Thyroid gland (tissue), 4 donors: ENCODE measurements around the gene SGTB. TPM values are rescaled to one million over a fixed set of nuclear protein-coding genes. Genes with fewer than 3 reads are reported as not detected.

ENCODE experiments used
- DNase-seq, 2 donors: peaks; one replicate each; pipeline ENCODE4 v3.0.0-alpha.2; 2019
- H3K27ac ChIP-seq, 3 donors: fragments of 200-600 bp; sonication (generic); 1 replicate in 2 of 3; 2 replicates in 1 of 3; pipeline ENCODE4 v1.5.1; 2016 to 2019; ENCODE audit warnings: mild to moderate bottlenecking in 1 of 3, moderate library complexity in 1 of 3
- H3K27me3 ChIP-seq: fragments of 200-600 bp; sonication (generic); one replicate; pipeline ENCODE4 v1.5.1; 2019
- H3K36me3 ChIP-seq, 2 donors: fragments of 200-600 bp; sonication (generic); one replicate each; pipeline ENCODE4 v1.5.1; 2016 to 2019
- H3K4me1 ChIP-seq, 2 donors: fragments of 200-600 bp; sonication (generic); one replicate each; pipeline ENCODE4 v1.5.1; 2017 to 2019
- H3K4me3 ChIP-seq, 3 donors: fragments of 200-600 bp; sonication (generic); replicated peaks in 1 of 3; 1 replicate in 2 of 3; 2 replicates in 1 of 3; pipeline ENCODE4 v1.5.1; 2016; ENCODE audit warnings: mild to moderate bottlenecking in 1 of 3
- H3K9me3 ChIP-seq: fragments of 200-600 bp; sonication (generic); one replicate; pipeline ENCODE4 v1.5.1; 2017
- CTCF ChIP-seq, 6 experiments: fragments of 200-600 bp in 3 of 6; fragments of 450-650 bp in 3 of 6; sonication (generic) in 3 of 6; IDR thresholded peaks; one replicate each; pipeline ENCODE4 v1.5.1; 2016 to 2019; ENCODE audit warnings: antibody characterized with exemption in 6 of 6, mild to moderate bottlenecking in 2 of 6, inconsistent platforms in 1 of 6, moderate library complexity in 1 of 6
- POLR2A ChIP-seq, 2 donors: fragments of 450-650 bp; IDR thresholded peaks; one replicate each; pipeline ENCODE4 v1.6.1; 2017; ENCODE audit warnings: antibody characterized with exemption in 2 of 2, mild to moderate bottlenecking in 2 of 2, moderate library complexity in 1 of 2
- WGBS, 2 donors: methylation state at CpG; one replicate each; pipeline ENCODE4 v1.1.5; 2017; 5-methylcytosine and 5-hydroxymethylcytosine counted together
- intact Hi-C: fragments of 100-400 bp; cut with DNase I; formaldehyde crosslinking; loops from one replicate; pipeline ENCODE4 v1.15.1; 2023
- total RNA-seq, 4 donors: library from RNA; depleted of rRNA; stranded (reverse); fragments of >200 nt; gene quantifications; one replicate each; pipeline ENCODE4 v1.2.3, GENCODE V29; 2016

SGTB gene
- total RNA-seq, 4 donors from 2014 or later = 5.0 to 12.0 (median 6.3) TPM

- Histone ChIP-seq H3K27me3 (no peaks in the 10 kb centered on the region), H3K4me1 (no peaks in the 10 kb centered on the region), H3K27ac (no peak overlapping the region), H3K36me3 (no peaks in the 10 kb centered on the region), H3K9me3 (no peaks in the 10 kb centered on the region), H3K4me3 (no peak overlapping the region)
- WGBS, 2 donors = 96 to 97% methylated on average over 4 of the region's 4 CpGs
- intact Hi-C loops = no loop called here
- no peak for TF ChIP-seq POLR2A (IDR thresholded peaks at IDR 0.05)
- TF ChIP-seq CTCF (IDR thresholded peaks at IDR 0.05) = no peak
- DNase-seq = no peak
Observed at GRCh38 chr5:65707663-65708062, 14.2 kb downstream of the SGTB start.

- Histone ChIP-seq H3K4me3 (no peak overlapping the region), H3K4me1 (no peaks in the 10 kb centered on the region), H3K27ac (no peak overlapping the region), H3K36me3 (no peaks in the 10 kb centered on the region), H3K27me3 (no peaks in the 10 kb centered on the region), H3K9me3 (no peaks in the 10 kb centered on the region)
- WGBS, 2 donors = 82 to 91% methylated on average over 2 of the region's 2 CpGs
- intact Hi-C loops = no loop called here
- TF ChIP-seq CTCF (IDR thresholded peaks at IDR 0.05) (no peak), POLR2A (IDR thresholded peaks at IDR 0.05) (no peak)
- DNase-seq = no peak
Observed at GRCh38 chr5:65704621-65705239, 17.2 kb downstream of the SGTB start.

GRCh38 chr5:65702036-65702435 lies 19.9 kb downstream of the SGTB start:
- WGBS, 2 donors = 94 to 96% methylated on average over 3 of the region's 3 CpGs
- intact Hi-C loops = no loop called here
- no peaks in the 10 kb centered on the region for H3K4me1 ChIP-seq
- TF ChIP-seq CTCF (IDR thresholded peaks at IDR 0.05) (no peak), POLR2A (IDR thresholded peaks at IDR 0.05) (no peak)
- H3K27me3 ChIP-seq = no peaks in the 10 kb centered on the region
- no peaks in the 10 kb centered on the region for H3K9me3 ChIP-seq
- DNase-seq = no peak
- H3K36me3 ChIP-seq = no peaks in the 10 kb centered on the region
- no peak overlapping the region for H3K27ac ChIP-seq
- H3K4me3 ChIP-seq = no peak overlapping the region

GRCh38 chr5:65699338-65699737 lies 22.6 kb downstream of the SGTB start:
- no peak for DNase-seq
- Histone ChIP-seq H3K4me1 (no peaks in the 10 kb centered on the region), H3K27me3 (no peaks in the 10 kb centered on the region), H3K9me3 (no peaks in the 10 kb centered on the region), H3K27ac (no peak overlapping the region), H3K4me3 (no peak overlapping the region), H3K36me3 (no peaks in the 10 kb centered on the region)
- no peak for TF ChIP-seq POLR2A (IDR thresholded peaks at IDR 0.05)
- TF ChIP-seq CTCF (IDR thresholded peaks at IDR 0.05) = no peak
- intact Hi-C loops = no loop called here
- 94 to 96% methylated on average over 4 of the region's 4 CpGs for WGBS, 2 donors

- no peak overlapping the region for H3K4me3 ChIP-seq
- no peaks in the 10 kb centered on the region for H3K27me3 ChIP-seq
- no peaks in the 10 kb centered on the region for H3K9me3 ChIP-seq
- intact Hi-C loops = no loop called here
- TF ChIP-seq POLR2A (IDR thresholded peaks at IDR 0.05) = no peak
- TF ChIP-seq CTCF (IDR thresholded peaks at IDR 0.05) = no peak
- no peaks in the 10 kb centered on the region for H3K36me3 ChIP-seq
- H3K27ac ChIP-seq = no peak overlapping the region
- H3K4me1 ChIP-seq = no peaks in the 10 kb centered on the region
- no peak for DNase-seq
Observed at GRCh38 chr5:65696892-65697291, 25.0 kb downstream of the SGTB start.
